Raji (cell line): ENCODE results near the gene KCNN3.
A peak's percentile ranks its signal among the peaks of the same experiment; 100 is the strongest.

Experiments used
- POLR2A ChIP-seq: IDR thresholded peaks from 2 replicates; pipeline ENCODE4 v1.6.1; 2011; ENCODE audit warnings: low read depth, low read length, control low read depth; ENCODE audit not compliant: insufficient read depth

Gene KCNN3

DNA sequence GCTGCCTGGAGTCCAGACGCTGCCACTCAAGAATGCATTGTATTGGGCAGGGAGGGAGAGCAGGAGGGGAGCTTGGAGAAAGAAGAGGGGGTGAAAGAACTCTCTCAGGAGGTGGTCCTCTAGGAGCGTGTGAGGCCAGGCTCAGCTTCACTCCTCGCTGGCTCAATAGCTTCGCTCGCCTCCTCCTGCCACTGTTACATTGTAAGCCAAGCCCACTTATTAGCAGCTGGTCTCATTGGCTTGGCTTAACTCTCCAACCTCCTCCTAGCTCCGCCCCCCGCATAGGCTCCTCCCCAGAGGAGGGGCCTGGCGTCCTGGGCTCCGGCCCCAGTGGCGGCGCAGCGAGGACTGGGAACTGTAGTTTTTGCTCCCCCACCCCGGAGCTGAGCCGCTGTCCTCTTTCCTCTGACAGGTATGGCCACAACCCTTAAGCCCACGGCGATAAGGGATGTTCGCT, at the start of gene KCNN3:
Gene KCNN3, minus strand, starts transcription at position 167 of the 457 bp plus-strand sequence. CDS start 317 bp downstream, outside the sequence.
- peak; percentile 94 for TF ChIP-seq POLR2A

DNA sequence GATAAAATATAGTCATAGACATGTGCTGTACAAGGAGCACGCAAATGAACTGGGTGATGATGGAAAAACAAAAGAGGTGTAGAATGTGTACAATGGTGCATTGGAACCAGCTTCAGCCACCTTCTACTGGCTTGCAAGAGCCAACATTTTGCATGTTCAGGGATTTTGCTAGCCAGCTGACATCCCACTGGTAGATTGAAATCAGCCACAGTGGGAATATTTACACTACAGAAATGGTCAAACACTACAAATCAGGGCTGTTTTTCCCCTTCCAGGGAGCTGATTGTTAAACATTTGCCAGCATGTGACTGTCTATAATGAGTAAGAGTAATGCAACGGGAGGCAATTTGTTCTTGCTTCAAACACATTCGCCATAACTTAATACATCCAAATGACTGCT, 43.2 kb upstream of the KCNN3 start:
- no peak for TF ChIP-seq POLR2A

DNA sequence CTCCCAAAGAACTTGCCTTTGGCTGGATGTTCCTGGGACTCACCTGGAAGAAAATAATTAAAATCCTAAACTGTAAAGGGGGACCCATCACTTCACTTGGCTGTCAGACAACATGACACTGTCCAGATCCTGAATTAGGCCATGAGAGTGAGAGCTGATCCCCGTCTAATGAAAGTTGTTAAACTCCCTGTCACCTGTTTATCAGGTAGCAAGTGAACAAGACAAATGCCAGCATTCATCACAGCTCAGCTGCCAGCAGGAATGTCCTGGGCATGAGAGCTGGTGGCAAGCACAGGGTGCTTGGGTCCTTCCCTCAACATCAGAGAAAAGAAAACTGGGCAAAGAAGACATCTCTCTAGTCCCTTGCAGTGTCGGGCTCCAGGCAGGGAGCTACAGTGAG, 42.7 kb upstream of the KCNN3 start:
- TF ChIP-seq POLR2A = no peak

DNA sequence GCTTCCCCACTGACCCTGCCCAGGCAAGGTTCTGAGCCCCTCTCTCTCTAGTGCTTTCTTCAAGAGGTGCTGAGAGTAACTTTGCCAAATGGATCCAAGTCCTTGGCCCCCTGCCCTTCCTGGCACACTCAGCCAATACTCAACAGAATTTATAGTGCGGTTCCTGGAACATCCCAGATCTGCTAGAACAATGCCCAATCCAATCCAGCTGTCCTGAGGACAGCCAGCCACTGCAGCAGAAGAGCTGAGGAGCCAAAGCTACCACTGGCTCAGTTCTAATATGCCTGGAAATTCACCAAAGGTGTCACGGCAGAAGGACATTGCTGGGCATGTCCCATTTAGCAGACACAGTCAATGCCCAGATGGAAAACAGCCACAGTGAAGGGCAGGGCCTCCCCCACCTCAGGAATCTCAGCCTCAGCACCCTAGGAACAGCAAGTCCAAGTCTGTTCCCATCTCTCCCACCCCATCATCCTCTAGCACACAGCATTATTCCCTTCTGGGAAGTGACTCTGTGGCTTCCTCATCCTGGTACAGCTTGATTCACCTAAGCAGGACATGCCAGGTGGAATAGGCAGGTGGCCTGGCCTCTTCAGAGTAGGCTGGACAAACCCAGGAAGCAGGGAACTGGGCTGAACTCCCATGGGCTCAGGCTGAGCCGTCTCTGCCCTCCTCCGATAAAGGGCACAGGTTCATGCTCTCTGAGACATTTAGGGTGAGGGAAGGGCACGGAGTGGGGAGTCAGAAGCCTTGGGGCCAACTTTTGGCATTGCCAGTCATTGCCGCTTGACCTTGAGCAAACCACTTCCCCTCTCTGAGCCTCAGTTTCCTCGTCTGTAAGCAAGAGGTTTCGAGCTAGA, 41.8 kb upstream of the KCNN3 start:
- TF ChIP-seq POLR2A = no peak

DNA sequence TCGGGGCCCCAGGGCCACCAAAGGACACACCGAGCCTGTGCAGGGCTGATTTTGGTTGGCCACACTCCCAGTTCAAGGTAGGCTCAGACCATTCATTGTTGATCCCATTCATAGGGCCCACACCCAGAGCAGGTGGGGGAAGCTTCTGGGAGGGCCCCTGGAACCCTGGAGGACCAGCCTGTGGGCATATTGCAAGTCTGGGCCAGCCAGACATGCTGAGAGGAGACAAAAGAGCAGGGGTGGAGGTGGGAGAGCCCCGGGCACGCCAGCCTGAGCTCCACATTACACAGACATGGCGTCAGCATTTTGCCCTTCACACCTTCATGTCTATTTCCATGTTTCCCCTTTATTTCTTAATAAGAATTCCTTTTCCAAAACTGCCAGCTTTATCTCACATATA, 40.8 kb upstream of the KCNN3 start:
- no peak for TF ChIP-seq POLR2A

DNA sequence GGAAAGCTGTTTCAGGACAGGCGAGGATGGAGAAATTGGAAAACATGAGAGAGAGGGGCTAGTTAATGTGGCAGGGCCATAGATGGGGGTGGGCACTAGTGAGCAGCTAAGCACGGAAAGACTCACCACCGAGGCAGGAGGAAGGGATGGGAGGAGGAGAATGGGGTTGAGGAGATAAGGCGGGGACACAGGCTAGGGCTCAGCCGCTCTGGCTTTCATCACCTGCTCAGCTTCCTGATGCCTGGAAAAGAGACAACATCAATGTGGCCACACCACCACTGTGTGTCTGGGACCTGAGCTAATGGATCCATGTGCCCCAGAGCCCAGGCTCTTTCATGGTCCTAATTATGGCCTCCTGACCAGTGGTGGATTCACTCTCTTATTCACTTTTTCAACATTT, 38.9 kb upstream of the KCNN3 start:
- TF ChIP-seq POLR2A = no peak

DNA sequence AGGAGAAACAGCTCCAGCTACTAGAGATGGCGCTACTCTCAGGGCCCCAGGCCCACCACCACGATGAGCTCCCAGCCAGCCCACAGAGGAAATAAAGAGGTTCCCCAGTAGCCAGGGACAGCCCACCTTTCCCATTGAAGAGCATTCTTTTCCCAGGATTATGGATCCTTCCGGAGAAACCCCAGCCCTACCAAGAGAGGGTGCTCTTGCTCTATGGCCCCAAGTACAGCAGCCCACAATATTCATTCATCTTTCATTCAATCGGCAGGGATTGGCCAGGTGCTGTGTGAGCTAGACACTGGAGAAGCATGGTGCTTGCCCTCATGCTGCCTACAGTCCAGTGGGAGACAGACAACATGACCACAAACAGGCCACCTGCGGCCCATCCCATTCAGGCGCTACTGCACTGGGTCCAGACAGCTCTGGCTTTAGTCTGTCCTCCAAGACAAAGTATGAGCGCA, 36.6 kb upstream of the KCNN3 start:
- TF ChIP-seq POLR2A = no peak

DNA sequence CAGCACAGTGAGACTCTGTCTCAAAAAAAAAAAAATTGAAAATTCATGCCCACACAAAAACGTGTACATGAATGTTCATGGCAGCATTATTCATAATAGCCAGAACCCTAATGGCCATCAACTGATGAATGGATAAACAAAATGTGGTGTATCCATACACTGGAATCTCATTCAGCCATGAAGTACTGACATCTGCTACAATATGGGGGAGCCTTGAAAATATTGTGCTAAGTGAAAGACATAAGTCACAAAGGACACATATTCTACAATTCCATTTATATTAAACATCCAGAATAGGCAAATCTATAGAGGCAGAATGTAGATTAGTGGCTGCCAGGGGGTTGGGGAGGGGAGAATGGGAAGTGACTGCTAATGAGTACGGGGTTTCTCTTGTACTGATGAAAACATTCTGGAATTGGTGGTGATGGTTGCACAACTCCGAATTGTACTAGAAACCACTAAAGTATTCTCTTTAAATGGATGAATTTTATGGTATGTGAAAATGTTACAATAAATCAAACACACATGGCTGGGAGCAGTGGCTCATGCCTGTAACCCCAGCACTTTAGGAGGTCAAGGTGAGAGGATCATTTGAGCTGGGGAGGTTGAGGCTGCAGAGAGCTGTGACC, 33.0 kb upstream of the KCNN3 start:
- no peak for TF ChIP-seq POLR2A

DNA sequence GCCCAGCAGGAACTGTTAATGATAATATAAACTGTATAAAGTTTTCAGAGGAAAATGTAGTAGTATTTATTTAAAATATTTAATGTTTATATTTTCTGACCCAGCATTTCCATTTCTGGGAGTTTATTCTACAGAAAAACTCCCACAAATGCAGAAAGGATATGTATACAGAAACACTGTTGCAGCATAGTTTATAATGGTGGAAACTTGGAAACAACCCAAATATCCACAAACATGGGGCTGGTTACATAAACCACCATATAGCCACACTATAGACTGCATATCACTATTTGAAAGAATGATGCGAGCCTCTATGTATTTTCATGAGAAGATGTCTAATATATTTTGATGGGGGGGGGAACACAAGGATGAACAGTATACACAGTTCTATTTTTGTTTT, 31.5 kb upstream of the KCNN3 start:
- no peak for TF ChIP-seq POLR2A

DNA sequence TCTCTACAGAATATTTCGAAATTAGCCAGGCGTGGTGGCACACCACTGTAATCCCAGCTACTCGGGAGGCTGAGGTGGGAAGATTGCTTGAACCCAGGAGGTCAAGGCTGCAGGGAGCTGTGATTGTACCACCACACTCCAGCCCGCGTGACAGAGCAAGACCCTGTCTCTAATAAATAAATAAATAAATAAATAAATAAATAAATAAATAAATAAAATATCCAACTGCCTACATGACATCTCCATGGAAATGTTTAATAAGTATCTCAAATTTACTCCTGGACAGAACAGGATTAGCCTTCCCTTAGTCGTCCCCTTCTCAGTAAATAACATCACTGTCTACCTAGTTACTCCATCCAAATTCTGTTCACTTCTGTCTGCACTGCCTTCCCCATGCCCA, 29.0 kb upstream of the KCNN3 start:
- TF ChIP-seq POLR2A = no peak

DNA sequence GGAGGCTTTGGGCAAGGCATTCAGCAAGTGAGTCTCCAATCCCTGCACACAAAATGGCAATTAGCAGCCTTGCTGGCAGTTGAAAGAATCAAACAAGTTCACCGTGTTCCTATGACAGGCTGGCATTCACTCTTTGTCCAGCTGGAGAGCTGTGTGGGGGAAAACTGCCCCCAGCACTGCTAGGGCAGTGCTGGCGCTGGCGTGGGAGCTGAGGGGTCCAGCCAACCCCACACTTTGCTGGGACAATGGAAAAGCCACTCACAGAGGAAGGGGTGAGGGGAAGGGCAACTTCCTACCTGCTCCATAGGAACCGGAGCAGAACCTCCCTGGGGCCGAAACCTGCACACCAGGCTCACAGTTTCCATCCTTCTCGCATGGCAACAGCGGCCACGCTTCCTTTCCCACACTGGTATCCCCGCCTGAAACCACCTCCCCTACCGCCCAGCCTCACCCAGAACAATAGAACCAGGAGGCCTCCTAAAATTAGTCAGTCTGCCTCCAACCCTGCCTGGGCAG, 26.7 kb upstream of the KCNN3 start:
- no peak for TF ChIP-seq POLR2A

DNA sequence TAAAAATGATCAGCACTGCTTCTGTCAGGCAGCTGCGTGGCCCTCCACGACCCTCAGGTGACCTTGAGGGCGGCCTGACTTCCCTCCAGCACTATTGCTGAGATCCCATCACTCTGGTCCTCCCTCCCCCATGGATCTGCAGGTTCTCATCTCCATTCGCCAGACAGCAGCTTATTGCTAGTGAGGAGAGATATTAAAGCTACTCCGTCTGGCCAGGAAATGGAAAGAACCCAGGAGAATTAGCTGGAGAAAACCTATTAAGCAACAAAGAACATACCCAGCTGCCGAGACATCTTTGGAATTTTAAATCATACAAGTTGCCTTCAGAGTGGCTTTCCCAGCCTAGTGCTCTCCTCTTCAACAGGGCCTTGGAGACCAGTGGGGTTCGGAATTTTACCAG, 25.7 kb upstream of the KCNN3 start:
- TF ChIP-seq POLR2A = no peak

DNA sequence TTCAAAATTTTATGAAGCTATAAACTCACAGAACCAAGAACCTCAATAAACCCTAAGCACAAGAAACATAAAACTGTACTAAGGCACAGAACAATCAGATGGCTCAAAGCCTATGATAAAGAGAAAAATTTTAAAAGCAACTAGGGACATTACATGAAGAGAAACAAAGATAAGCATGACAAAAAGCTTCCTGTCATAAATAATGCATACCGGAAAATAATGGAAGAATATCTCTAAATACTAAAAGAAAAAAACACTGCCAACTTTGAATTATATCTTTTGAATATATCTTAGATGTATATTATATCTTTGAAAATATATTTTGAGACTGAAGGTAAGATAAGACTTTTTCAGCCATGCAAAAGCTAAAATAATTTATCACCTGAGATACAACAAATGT, 21.4 kb upstream of the KCNN3 start:
- TF ChIP-seq POLR2A = no peak

DNA sequence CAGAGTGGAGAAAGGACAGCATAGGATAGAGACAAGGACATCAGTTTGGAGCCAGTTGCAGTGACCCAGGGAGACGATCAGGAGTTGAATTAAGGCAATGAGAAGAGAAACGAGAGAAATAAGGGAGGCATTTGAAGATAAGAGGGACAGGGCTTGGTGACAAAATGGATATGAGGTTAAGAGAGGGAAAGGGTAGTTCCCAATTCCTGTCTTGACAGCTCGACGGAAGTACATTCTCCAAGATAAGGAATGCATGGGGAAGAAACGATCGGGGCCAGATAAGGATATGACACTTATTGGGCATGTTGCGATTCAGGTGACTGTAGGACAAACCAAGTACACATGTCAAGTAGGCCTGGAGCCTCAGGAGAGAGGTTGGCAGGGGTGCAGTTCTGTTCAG, 18.7 kb upstream of the KCNN3 start:
- no peak for TF ChIP-seq POLR2A

DNA sequence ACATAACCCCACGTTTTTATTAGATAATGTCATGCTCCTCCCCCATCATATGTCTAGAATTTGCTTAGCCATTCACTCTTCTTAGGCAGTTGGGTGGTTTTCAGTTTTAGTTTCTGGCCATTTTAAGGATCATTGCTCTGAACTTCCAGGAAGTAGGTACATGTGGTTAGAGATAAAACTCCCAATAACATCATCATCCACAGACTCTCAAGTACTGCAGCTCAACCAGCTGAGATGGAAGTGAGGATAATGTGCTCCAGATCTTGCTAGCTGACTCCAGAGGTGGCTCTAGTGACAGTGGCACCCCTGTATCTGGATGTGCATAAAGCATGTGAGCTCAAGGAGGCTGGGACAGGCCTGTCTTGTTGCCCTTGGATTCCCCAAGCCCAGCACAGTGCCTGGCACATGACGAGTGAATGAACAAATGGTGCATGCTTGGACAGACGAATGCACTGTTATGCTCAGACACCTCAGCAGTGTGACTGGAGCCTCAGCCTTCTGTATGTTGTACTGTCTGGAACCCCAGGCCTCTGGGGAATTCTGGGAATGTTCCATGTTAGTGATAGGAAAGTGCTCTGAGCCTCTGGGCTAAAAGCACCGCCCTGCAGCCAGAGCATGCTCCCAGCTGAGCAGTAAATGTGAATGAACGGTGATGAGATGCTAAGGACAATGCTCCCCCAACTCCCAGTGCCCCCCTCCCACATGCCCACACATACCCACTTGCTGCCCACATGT, 16.4 kb upstream of the KCNN3 start:
- no peak for TF ChIP-seq POLR2A
